ENCODE data around the gene UBTF.
A peak's percentile ranks its signal among the peaks of the same experiment; 100 is the strongest.

UBTF gene

GRCh38 chr17:44198721-44199552 lies 20.5 kb downstream of the UBTF start:
- DNase-seq (ENCODE audit: low read depth in 3 of 3) = peak in 1 of 3 experiments; percentile 57

- DNase-seq (ENCODE audit: low read depth in 3 of 3) = no peak
These were observed 21.3 kb downstream of the UBTF start for GRCh38 chr17:44197980-44198720.

- no peak for DNase-seq (ENCODE audit: low read depth in 3 of 3)
These were observed 22.4 kb downstream of the UBTF start for GRCh38 chr17:44197107-44197506.

- no peak for DNase-seq (ENCODE audit: low read depth in 3 of 3)
These were observed 26.0 kb downstream of the UBTF start for GRCh38 chr17:44193326-44194084.

GRCh38 chr17:44192750-44193149 lies 26.7 kb downstream of the UBTF start:
- no peak for DNase-seq (ENCODE audit: low read depth in 3 of 3)

- DNase-seq (ENCODE audit: low read depth in 3 of 3) = no peak
These were observed 27.5 kb downstream of the UBTF start for GRCh38 chr17:44191941-44192496.

GRCh38 chr17:44191369-44191768 lies 28.1 kb downstream of the UBTF start:
- no peak for DNase-seq (ENCODE audit: low read depth in 3 of 3)

GRCh38 chr17:44190481-44190880 lies 29.0 kb downstream of the UBTF start:
- no peak for DNase-seq (ENCODE audit: low read depth in 3 of 3)

GRCh38 chr17:44188576-44189403 lies 30.7 kb downstream of the UBTF start:
- DNase-seq (ENCODE audit: low read depth in 3 of 3) = no peak

- DNase-seq (ENCODE audit: low read depth in 3 of 3) = no peak
These were observed 32.2 kb downstream of the UBTF start for GRCh38 chr17:44187131-44187899.

- peak; percentile 99 for DNase-seq (ENCODE audit: low read depth in 3 of 3)
These were observed 33.0 kb downstream of the UBTF start, which contains the start of gene TMUB2 for GRCh38 chr17:44186307-44187130. TSS of gene TMUB2 (plus strand) at chr17:44186972. CDS start at chr17:44187709, 737 bp downstream.

- DNase-seq (ENCODE audit: low read depth in 3 of 3) = no peak
These were observed 35.2 kb downstream of the UBTF start for GRCh38 chr17:44184212-44184810.

- no peak for DNase-seq (ENCODE audit: low read depth in 3 of 3)
These were observed 36.5 kb downstream of the UBTF start for GRCh38 chr17:44183024-44183423.

- DNase-seq (ENCODE audit: low read depth in 3 of 3) = no peak
These were observed 41.3 kb downstream of the UBTF start for GRCh38 chr17:44178133-44178532.

GRCh38 chr17:44177640-44178039 lies 41.8 kb downstream of the UBTF start:
- DNase-seq (ENCODE audit: low read depth in 3 of 3) = no peak

GRCh38 chr17:44176671-44177501 lies 42.6 kb downstream of the UBTF start:
- no peak for DNase-seq (ENCODE audit: low read depth in 3 of 3)

- no peak for DNase-seq (ENCODE audit: low read depth in 3 of 3)
These were observed 43.2 kb downstream of the UBTF start for GRCh38 chr17:44176257-44176656.

GRCh38 chr17:44174427-44174826 lies 45.0 kb downstream of the UBTF start:
- no peak for DNase-seq (ENCODE audit: low read depth in 3 of 3)
